GM12891 (cell line): ENCODE results near the gene HMOX1.
"Not testable (repeated sequence)": the region's sequence is repeated elsewhere in the genome, so short reads cannot be mapped to it uniquely, and the experiment has no call there.

Experiments used
- DNase-seq: peaks from one replicate; pipeline ENCODE4 v3.0.0; 2011; ENCODE audit warnings: low spot score; ENCODE audit not compliant: insufficient read length
- FAIRE-seq: peaks from 2 replicates; lab custom pipeline; 2011; peaks lifted over from hg19 to GRCh38; lab: Jason Lieb, UNC
- PAX5 ChIP-seq: IDR thresholded peaks from 2 replicates; pipeline ENCODE4 v1.6.1; 2011; ENCODE audit warnings: low read length, moderate library complexity, mild to moderate bottlenecking; ENCODE audit not compliant: insufficient read depth, severe bottlenecking
- POLR2A ChIP-seq: IDR thresholded peaks from 2 replicates; pipeline ENCODE4 v1.6.1; 2011; ENCODE audit warnings: low read depth, low read length, control low read depth
- POLR2AphosphoS5 ChIP-seq: IDR thresholded peaks from 2 replicates; pipeline ENCODE4 v1.6.1; 2011; ENCODE audit warnings: low read depth, low read length, control low read depth
- POU2F2 ChIP-seq: IDR thresholded peaks from 2 replicates; pipeline ENCODE4 v1.6.1; 2011; ENCODE audit warnings: low read depth, mild to moderate bottlenecking, control low read depth, low read length, moderate library complexity
- SPI1 ChIP-seq: IDR thresholded peaks from 2 replicates; pipeline ENCODE4 v1.6.1; 2011; ENCODE audit warnings: low read depth, low read length, control low read depth
- TAF1 ChIP-seq: IDR thresholded peaks from 2 replicates; pipeline ENCODE4 v1.6.1; 2011; ENCODE audit warnings: low read depth, low read length, control low read depth

Gene HMOX1

GRCh38 chr22:35393116-35394010, 12.5 kb downstream of the HMOX1 start:
- no peak for TF ChIP-seq POU2F2
- TF ChIP-seq POLR2AphosphoS5, result no peak
- no peak for DNase-seq
- FAIRE-seq, result no peak

DNA sequence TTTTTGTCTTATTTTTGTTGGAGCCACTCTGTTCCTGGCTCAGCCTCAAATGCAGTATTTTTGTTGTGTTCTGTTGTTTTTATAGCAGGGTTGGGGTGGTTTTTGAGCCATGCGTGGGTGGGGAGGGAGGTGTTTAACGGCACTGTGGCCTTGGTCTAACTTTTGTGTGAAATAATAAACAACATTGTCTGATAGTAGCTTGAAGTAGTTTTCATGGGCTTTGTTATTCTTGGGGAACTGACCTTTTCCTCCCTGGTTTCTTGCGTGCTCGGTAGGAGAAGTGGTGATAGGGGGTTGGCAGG, 13.1 kb downstream of the HMOX1 start:
- FAIRE-seq (peak; percentile 74), DNase-seq (no peak)
- no peak for TF ChIP-seq POLR2A
- no peak for TF ChIP-seq PAX5
- no peak for TF ChIP-seq TAF1
- TF ChIP-seq SPI1, result no peak
- no peak for TF ChIP-seq POLR2AphosphoS5
- TF ChIP-seq POU2F2, result no peak

DNA sequence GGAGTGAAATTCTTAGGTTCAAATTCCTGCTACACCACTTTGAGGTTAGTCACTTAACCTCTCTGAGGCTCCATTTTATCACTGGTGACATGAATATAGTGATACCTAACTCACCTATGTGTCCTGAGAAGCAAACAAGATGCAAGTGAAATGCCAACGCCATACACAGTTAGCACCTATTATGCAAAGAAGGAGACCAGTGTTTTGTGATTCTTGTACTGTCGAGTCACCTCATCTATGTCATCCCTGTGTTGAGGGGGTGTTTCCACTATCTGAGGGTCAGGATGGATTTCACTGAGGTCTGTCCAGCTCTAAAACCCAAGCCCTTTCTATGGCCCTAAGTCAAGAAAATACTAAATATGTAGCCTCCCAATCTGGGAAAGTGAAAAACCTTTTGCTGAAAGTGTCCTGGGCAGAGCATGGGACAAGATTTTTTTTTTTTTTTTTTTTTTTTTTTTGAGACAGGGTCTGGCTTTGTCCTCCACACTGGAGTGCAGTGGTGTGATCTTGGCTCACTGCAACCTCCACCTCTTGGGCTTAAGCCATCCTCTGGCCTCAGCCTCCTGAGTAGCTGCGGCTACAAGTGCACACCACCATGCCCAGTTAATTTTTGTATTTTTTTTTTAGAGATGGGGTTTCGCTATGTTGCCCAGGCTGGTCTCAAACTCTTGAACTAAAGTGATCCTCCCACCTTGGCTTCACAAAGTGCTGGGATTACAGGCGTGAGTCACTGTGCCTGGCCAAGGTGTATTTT, 14.1 kb downstream of the HMOX1 start:
- TF ChIP-seq POU2F2 (no peak), TAF1 (no peak), PAX5 (no peak), POLR2A (no peak), SPI1 (no peak), POLR2AphosphoS5 (no peak)
- peak; percentile 56 for FAIRE-seq

DNA sequence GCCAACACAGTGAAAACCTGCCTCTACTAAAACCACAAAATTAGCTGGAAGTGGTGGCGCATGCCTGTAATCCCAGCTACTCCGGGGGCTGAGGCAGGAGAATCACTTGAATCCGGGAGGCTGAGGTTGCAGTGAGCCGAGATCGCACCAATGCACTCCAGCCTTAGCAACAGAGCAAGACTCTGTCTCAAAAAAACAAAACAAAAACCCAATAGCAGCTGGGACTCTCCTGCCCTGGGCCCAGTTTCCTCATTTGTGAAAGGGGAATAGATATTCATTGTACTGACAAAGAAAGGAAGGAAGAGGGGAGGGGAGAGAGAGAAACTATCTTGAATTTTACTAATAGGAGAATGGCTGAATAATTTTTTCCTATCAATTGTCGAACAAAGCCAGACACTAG, 15.7 kb downstream of the HMOX1 start:
- FAIRE-seq, DNase-seq: not testable (repeated sequence)

More for the DNA sequence above, 14.1 kb downstream of the HMOX1 start:
- no peak for DNase-seq

- DNase-seq (no peak), FAIRE-seq (peak; percentile 86)
- no peak for TF ChIP-seq TAF1
- TF ChIP-seq SPI1, result no peak
- no peak for TF ChIP-seq POLR2AphosphoS5
- TF ChIP-seq POLR2A, result no peak
- TF ChIP-seq PAX5, result no peak
- TF ChIP-seq POU2F2, result no peak
Observed at GRCh38 chr22:35397095-35397904, 16.4 kb downstream of the HMOX1 start.

GRCh38 chr22:35398591-35398973, 17.7 kb downstream of the HMOX1 start:
- TF ChIP-seq SPI1 (no peak), TAF1 (no peak), PAX5 (no peak)
- FAIRE-seq, result peak; percentile 63
- DNase-seq, result no peak

GRCh38 chr22:35399114-35399677, 18.3 kb downstream of the HMOX1 start:
- DNase-seq (no peak), FAIRE-seq (no peak)

DNA sequence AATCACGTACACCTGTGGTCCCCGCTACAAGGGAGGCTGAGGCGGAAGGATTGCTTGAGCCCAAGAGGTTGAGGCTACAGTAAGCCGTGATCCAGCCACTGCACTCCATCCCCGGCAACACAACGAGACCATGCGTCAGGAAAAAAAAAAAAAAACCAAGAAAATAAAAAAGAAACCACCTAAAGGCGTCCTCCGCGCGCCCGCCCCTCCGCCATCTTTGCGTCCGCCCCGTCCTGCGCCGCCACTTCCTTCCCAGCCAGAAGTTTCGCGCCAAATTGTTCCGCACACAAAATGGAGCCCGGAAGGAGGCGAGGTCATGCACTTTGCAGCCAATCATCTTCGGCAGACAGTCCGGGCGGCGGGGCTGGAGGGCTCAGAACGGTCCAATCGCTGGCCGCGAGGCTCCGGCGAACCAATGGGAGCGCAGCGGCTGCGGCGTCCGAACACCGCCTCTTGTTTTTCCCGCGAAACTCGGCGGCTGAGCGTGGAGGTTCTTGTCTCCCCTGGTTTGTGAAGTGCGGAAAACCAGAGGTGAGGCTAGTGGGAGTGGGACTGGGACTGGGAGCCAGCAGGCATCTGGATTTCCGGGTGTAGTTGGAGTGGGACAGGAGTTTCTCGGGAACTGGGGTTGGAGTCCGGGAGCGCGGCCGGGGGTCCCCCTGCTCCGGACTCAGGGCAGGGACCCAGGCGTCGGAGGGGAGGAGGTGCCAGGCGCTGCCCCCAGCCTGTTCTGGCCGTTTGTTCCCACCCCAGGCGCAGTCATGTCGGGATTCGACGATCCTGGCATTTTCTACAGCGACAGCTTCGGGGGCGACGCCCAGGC, 19.0 kb downstream of the HMOX1 start, which contains the start of gene MCM5:
Gene MCM5, plus strand, starts transcription at position 463 of the 823 bp plus-strand sequence. Its CDS starts 299 bp downstream, at position 762.
- TF ChIP-seq POLR2AphosphoS5, result peak; percentile 82
- peak; percentile 79 for TF ChIP-seq SPI1
- no peak for TF ChIP-seq POU2F2
- peak; percentile 82 for TF ChIP-seq TAF1
- TF ChIP-seq POLR2A, result peak; percentile 75
- FAIRE-seq, result peak; percentile 98
- DNase-seq, result peak; percentile 97

More at GRCh38 chr22:35399114-35399677, 18.3 kb downstream of the HMOX1 start:
- TF ChIP-seq POLR2A, result no peak
- no peak for TF ChIP-seq SPI1
- no peak for TF ChIP-seq POU2F2
- no peak for TF ChIP-seq TAF1
- no peak for TF ChIP-seq POLR2AphosphoS5
- no peak for TF ChIP-seq PAX5

- peak; percentile 33 for FAIRE-seq
- no peak for DNase-seq
- TF ChIP-seq SPI1, result no peak
- TF ChIP-seq POLR2A, result no peak
- TF ChIP-seq TAF1, result no peak
- TF ChIP-seq POLR2AphosphoS5, result no peak
- no peak for TF ChIP-seq POU2F2
- no peak for TF ChIP-seq PAX5
Observed at GRCh38 chr22:35400501-35400790, 19.6 kb downstream of the HMOX1 start.
